ENCODE results near the gene SNRK. TPM values are rescaled to one million over a fixed set of nuclear protein-coding genes. Genes with fewer than 3 reads are reported as not detected.

Gene SNRK
- total RNA-seq, 1 experiment from 2014 or later, result 53.3 TPM

DNA sequence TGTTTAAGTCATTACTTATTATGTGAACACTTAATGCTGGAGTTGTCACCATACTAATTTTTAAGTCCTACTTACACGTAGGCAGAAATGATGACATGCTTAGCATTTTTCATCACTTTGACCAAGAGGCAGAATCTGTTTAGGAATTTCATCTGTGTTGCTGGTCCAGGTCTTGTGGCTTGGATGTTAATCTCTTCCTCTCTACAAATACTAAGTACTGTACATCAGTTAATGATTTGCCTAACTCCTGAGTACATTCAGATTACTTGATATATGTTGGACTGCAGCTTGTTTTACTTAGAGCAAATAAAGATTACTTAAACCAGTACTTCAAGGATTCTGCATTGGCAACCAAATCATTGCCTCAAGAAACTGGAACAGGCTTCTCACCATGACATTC, 8.6 kb downstream of the SNRK start:
- no peaks in the 10 kb centered on the region for H3K27me3 ChIP-seq (ENCODE audit: low read length)
- no peak overlapping the region for H3K4me3 ChIP-seq (ENCODE audit: low read length)
- TF ChIP-seq, protein P1, sequence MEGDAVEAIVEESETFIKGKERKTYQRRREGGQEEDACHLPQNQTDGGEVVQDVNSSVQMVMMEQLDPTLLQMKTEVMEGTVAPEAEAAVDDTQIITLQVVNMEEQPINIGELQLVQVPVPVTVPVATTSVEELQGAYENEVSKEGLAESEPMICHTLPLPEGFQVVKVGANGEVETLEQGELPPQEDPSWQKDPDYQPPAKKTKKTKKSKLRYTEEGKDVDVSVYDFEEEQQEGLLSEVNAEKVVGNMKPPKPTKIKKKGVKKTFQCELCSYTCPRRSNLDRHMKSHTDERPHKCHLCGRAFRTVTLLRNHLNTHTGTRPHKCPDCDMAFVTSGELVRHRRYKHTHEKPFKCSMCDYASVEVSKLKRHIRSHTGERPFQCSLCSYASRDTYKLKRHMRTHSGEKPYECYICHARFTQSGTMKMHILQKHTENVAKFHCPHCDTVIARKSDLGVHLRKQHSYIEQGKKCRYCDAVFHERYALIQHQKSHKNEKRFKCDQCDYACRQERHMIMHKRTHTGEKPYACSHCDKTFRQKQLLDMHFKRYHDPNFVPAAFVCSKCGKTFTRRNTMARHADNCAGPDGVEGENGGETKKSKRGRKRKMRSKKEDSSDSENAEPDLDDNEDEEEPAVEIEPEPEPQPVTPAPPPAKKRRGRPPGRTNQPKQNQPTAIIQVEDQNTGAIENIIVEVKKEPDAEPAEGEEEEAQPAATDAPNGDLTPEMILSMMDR (conservative IDR thresholded peaks at IDR 0.05; ENCODE audit: low read depth, low read length), result no peak
- TF ChIP-seq EZH2phosphoT487 (IDR thresholded peaks at IDR 0.05; ENCODE audit: borderline replicate concordance, low read length) (no peak), EZH2 (IDR thresholded peaks at IDR 0.05; ENCODE audit: low read length, unreplicated experiment) (no peak)
- H3K4me1 ChIP-seq (ENCODE audit: insufficient read depth, low read length), result peaks cover 26% of the 10 kb centered on the region
- no peaks in the 10 kb centered on the region for H3F3A ChIP-seq (ENCODE audit: low read length, unreplicated experiment)
- no TSS peak for BruUV-seq (replicated peaks)
- no peak overlapping the region for H3K27ac ChIP-seq (ENCODE audit: low read length)
- ATAC-seq, result no peak
- POLR2A ChIA-PET (ENCODE audit: unreplicated experiment), result interaction anchor here (0.6 kb wide), 1 partner anchor 109 kb away, joined by 3 read pairs; no protein-coding TSS in a partner anchor
- DNase-seq, result no peak
- no peak overlapping the region for H2AFZ ChIP-seq (ENCODE audit: low read length)
- peaks cover 89% of the 10 kb centered on the region for H4K20me1 ChIP-seq (ENCODE audit: low read length)
- CTCF ChIA-PET, result interaction anchor here (0.6 kb wide), 2 partner anchors 9 to 133 kb away, joined by 3 read pairs; partner anchors contain the start of gene SNRK
- H3K4me2 ChIP-seq (ENCODE audit: low read length), result no peak overlapping the region
- H3K36me3 ChIP-seq (ENCODE audit: low read depth, low read length), result peaks cover 33% of the 10 kb centered on the region; the same call in 1 of the 2 replicates
- peaks cover 100% of the 10 kb centered on the region for H3K79me2 ChIP-seq (ENCODE audit: low read length)
- intact Hi-C loops (cut with micrococcal nuclease), result no loop called here
- H3K9me3 ChIP-seq (ENCODE audit: low read length), result no peaks in the 10 kb centered on the region
- no peak overlapping the region for H3K9ac ChIP-seq (ENCODE audit: low read length)
- no peaks in the 10 kb centered on the region for H3K9me2 ChIP-seq (replicated peaks; ENCODE audit: low read length)

DNA sequence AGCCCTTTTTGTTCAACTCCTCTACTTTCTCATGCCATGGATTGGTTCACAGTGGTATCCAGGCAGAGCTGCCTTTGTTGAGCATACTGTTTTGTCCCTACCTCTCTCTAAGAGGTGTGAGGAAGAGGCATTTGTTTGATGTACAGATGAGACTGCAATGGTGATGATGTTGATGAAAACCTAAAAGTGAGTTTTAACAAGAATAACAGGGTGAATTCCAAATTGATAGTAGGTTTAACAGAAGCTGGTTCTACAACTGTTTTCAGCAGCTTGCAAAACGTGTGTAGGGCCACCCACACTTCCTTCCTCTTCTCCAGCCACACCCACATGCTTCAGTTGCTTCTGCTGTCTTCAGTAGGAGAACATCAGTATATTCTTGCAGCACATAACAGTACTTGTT, 10.2 kb downstream of the SNRK start:
- H3K9me3 ChIP-seq (ENCODE audit: low read length), result no peaks in the 10 kb centered on the region
- ChIA-PET POLR2A (ENCODE audit: unreplicated experiment) (no interaction called here), CTCF (no interaction called here)
- H3K4me1 ChIP-seq (ENCODE audit: insufficient read depth, low read length), result peaks cover 10% of the 10 kb centered on the region
- H3K27ac ChIP-seq (ENCODE audit: low read length), result no peak overlapping the region
- peaks cover 100% of the 10 kb centered on the region for H3K79me2 ChIP-seq (ENCODE audit: low read length)
- DNase-seq (peak; percentile 28), ATAC-seq (no peak; the same call in 1 of the 2 replicates)
- no peaks in the 10 kb centered on the region for H3K9me2 ChIP-seq (replicated peaks; ENCODE audit: low read length)
- intact Hi-C loops (cut with micrococcal nuclease), result no loop called here
- no peak overlapping the region for H2AFZ ChIP-seq (ENCODE audit: low read length)
- 0 out of 2 replicates have a peak overlapping the region, but pooled peaks have one; percentile 19 for H3K4me2 ChIP-seq (ENCODE audit: low read length)
- H3K36me3 ChIP-seq (ENCODE audit: low read depth, low read length), result peaks cover 32% of the 10 kb centered on the region; the same call in 1 of the 2 replicates
- no peaks in the 10 kb centered on the region for H3K27me3 ChIP-seq (ENCODE audit: low read length)
- TF ChIP-seq, protein P1 (conservative IDR thresholded peaks at IDR 0.05; ENCODE audit: low read depth, low read length), result no peak
- TF ChIP-seq EZH2phosphoT487 (IDR thresholded peaks at IDR 0.05; ENCODE audit: borderline replicate concordance, low read length) (no peak), EZH2 (IDR thresholded peaks at IDR 0.05; ENCODE audit: low read length, unreplicated experiment) (no peak)
- H4K20me1 ChIP-seq (ENCODE audit: low read length), result peaks cover 80% of the 10 kb centered on the region
- BruUV-seq (replicated peaks), result no TSS peak
- no peak overlapping the region for H3K4me3 ChIP-seq (ENCODE audit: low read length)
- H3K9ac ChIP-seq (ENCODE audit: low read length), result no peak overlapping the region
- H3F3A ChIP-seq (ENCODE audit: low read length, unreplicated experiment), result no peaks in the 10 kb centered on the region

DNA sequence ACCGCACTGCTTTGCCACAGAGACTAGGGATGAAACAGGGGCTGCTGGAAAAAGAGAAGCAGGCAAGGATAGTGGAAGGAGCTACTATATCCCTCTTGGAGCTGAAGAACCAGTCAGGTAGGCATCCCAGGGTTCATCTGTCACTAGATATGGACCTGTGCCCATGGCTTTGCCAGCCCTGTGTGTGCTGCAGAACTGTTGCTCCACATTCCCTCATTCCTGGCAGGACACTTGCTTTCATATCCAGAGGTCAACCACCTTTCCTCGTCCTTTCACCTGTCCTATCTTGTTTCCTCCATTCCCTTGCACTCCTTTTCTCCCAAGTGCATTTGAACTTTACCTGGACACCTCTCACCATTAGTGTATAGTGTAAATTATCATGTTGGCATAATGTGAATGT, 12.0 kb downstream of the SNRK start:
- no TSS peak for BruUV-seq (replicated peaks)
- Histone ChIP-seq H3K4me1 (ENCODE audit: insufficient read depth, low read length) (peaks cover 7% of the 10 kb centered on the region; the same call in 1 of the 2 replicates), H3K9me3 (ENCODE audit: low read length) (no peaks in the 10 kb centered on the region), H2AFZ (ENCODE audit: low read length) (no peak overlapping the region), H3K9ac (ENCODE audit: low read length) (no peak overlapping the region), H3K27ac (ENCODE audit: low read length) (no peak overlapping the region), H4K20me1 (ENCODE audit: low read length) (peaks cover 71% of the 10 kb centered on the region), H3K27me3 (ENCODE audit: low read length) (no peaks in the 10 kb centered on the region), H3K9me2 (replicated peaks; ENCODE audit: low read length) (no peaks in the 10 kb centered on the region), H3F3A (ENCODE audit: low read length, unreplicated experiment) (no peaks in the 10 kb centered on the region), H3K79me2 (ENCODE audit: low read length) (peaks cover 99% of the 10 kb centered on the region), H3K36me3 (ENCODE audit: low read depth, low read length) (peaks cover 37% of the 10 kb centered on the region), H3K4me3 (ENCODE audit: low read length) (no peak overlapping the region), H3K4me2 (ENCODE audit: low read length) (no peak overlapping the region)
- TF ChIP-seq EZH2 (IDR thresholded peaks at IDR 0.05; ENCODE audit: low read length, unreplicated experiment), result no peak
- intact Hi-C loops (cut with micrococcal nuclease), result no loop called here
- ATAC-seq, result no peak
- CTCF ChIA-PET, result no interaction called here
- POLR2A ChIA-PET (ENCODE audit: unreplicated experiment), result no interaction called here
- no peak for DNase-seq
